HCT116 (cell line): ENCODE results near the gene GRHPR. TPM values are rescaled to one million over a fixed set of nuclear protein-coding genes. Genes with fewer than 3 reads are reported as not detected.

ENCODE experiments used
- ATAC-seq: fragments of 200-7000 bp; cut with Tn5 transposase; 2 replicates; pipeline ENCODE4 v1.9.1; 2020; ENCODE audit warnings: mild to moderate bottlenecking, moderate library complexity
- BruUV-seq: library from RNA; stranded (reverse); fragments of 400-500 nt; replicated peaks from 2 replicates; lab custom pipeline; 2021; lab: Mats Ljungman, UMichigan
- CTCF ChIA-PET: fragments of 300-600 bp; sonication (Branson Sonifier 250); formaldehyde crosslinking; loops from one replicate; lab custom pipeline; 2021; ENCODE audit warnings: antibody characterized with exemption; lab: Charles Lee
- POLR2A ChIA-PET: fragments of 300-600, 350-600 bp; sonication (Branson Sonifier 250); formaldehyde crosslinking; loops from one replicate; lab custom pipeline; 2021; ENCODE audit warnings: antibody characterized with exemption; lab: Charles Lee
- RAD21 ChIA-PET, 2 experiments: fragments of 300-600 bp; sonication (Branson Sonifier 250); formaldehyde crosslinking; loops; one replicate each; lab custom pipeline; 2023; ENCODE audit warnings: low total read pairs in 2 of 2; ENCODE audit not compliant: uncharacterized antibody in 2 of 2, unreplicated experiment in 2 of 2, low non-redundant PET in 1 of 2; lab: Charles Lee
- DNase-seq: peaks from one replicate; pipeline ENCODE4 v3.0.0-alpha.2; 2010; ENCODE audit warnings: low read depth, low spot score
- H2AFZ ChIP-seq: fragments of 200-600 bp; shearing (Covaris generic), sonication (generic); 2 replicates; pipeline ENCODE4 v1.6.1; 2017; ENCODE audit warnings: low read depth, mixed run types, mixed read lengths, antibody characterized with exemption, low read length; ENCODE audit not compliant: poor library complexity, severe bottlenecking
- H3K27ac ChIP-seq: 2 replicates; pipeline ENCODE4 v1.5.1; 2012; ENCODE audit warnings: low read depth, low read length
- H3K27me3 ChIP-seq: fragments of 200-600 bp; sonication (generic); 2 replicates; pipeline ENCODE4 v1.6.1; 2016; ENCODE audit warnings: mixed run types, low read length, mixed read lengths; ENCODE audit not compliant: insufficient read depth
- H3K36me3 ChIP-seq, 2 experiments: fragments of 200-500 bp in 1 of 2; fragments of 200-600 bp in 1 of 2; sonication (Bioruptor generic) in 1 of 2; sonication (generic) in 1 of 2; 2 replicates each; pipeline versions ENCODE4 v1.5.1 to v1.6.1; 2014 to 2016; ENCODE audit warnings: low read length in 2 of 2, inconsistent platforms in 1 of 2, mixed read lengths in 1 of 2, mixed run types in 1 of 2; ENCODE audit not compliant: insufficient read depth in 2 of 2, control insufficient read depth in 1 of 2
- H3K4me1 ChIP-seq, 2 experiments: fragments of 200-600 bp in 1 of 2; sonication (generic) in 1 of 2; 2 replicates each; pipeline versions ENCODE4 v1.5.1 to v1.6.1; 2012 to 2017; ENCODE audit warnings: low read length in 2 of 2, inconsistent platforms in 1 of 2, mild to moderate bottlenecking in 1 of 2, mixed read lengths in 1 of 2, mixed run types in 1 of 2, moderate library complexity in 1 of 2; ENCODE audit not compliant: insufficient read depth in 2 of 2, control insufficient read depth in 1 of 2
- H3K4me2 ChIP-seq: fragments of 200-600 bp; sonication (generic); 2 replicates; pipeline ENCODE4 v1.6.1; 2017; ENCODE audit warnings: mixed run types, low read length, mixed read lengths
- H3K4me3 ChIP-seq, 2 experiments: fragments of 200-600 bp in 1 of 2; sonication (generic) in 1 of 2; replicated peaks in 1 of 2; 2 replicates each; pipeline ENCODE4 v1.5.1; 2011 to 2016; ENCODE audit warnings: low read length in 2 of 2, control low read depth in 1 of 2, low read depth in 1 of 2, mild to moderate bottlenecking in 1 of 2, mixed read lengths in 1 of 2, mixed run types in 1 of 2
- H3K79me2 ChIP-seq: fragments of 200-600 bp; sonication (generic); 2 replicates; pipeline ENCODE4 v1.6.1; 2017; ENCODE audit warnings: mild to moderate bottlenecking, mixed run types, low read length, moderate library complexity, mixed read lengths; ENCODE audit not compliant: insufficient read depth
- H3K9ac ChIP-seq: fragments of 200-600 bp; sonication (generic); 2 replicates; pipeline ENCODE4 v1.6.1; 2016; ENCODE audit warnings: low read length, mixed read lengths
- H3K9me2 ChIP-seq: fragments of 200-600 bp; sonication (generic), shearing (Covaris generic); 2 replicates; pipeline ENCODE4 v1.6.1; 2017; ENCODE audit warnings: mixed run types, mild to moderate bottlenecking, moderate library complexity; ENCODE audit not compliant: insufficient read depth
- H3K9me3 ChIP-seq, 2 experiments: fragments of 200-500 bp in 1 of 2; fragments of 200-600 bp in 1 of 2; sonication (Bioruptor generic) in 1 of 2; sonication (generic) in 1 of 2; 2 replicates each; pipeline ENCODE4 v1.6.1; 2014 to 2017; ENCODE audit warnings: low read length in 2 of 2, mixed read lengths in 2 of 2, inconsistent platforms in 1 of 2, low read depth in 1 of 2, mild to moderate bottlenecking in 1 of 2, mixed run types in 1 of 2, moderate library complexity in 1 of 2; ENCODE audit not compliant: control insufficient read depth in 1 of 2, insufficient read depth in 1 of 2
- H4K20me1 ChIP-seq: fragments of 200-600 bp; sonication (generic), shearing (Covaris generic); 2 replicates; pipeline ENCODE4 v1.6.1; 2017; ENCODE audit warnings: mixed run types, mild to moderate bottlenecking, moderate library complexity; ENCODE audit not compliant: insufficient read depth
- EZH2phosphoT487 ChIP-seq: fragments of 200-600 bp; IDR thresholded peaks from 2 replicates; pipeline ENCODE4 v1.6.1; 2018; ENCODE audit warnings: antibody characterized with exemption, borderline replicate concordance
- FOSL1 ChIP-seq: IDR thresholded peaks from 2 replicates; pipeline ENCODE4 v1.6.1; 2012; ENCODE audit warnings: low read depth
- MAX ChIP-seq: IDR thresholded peaks from 2 replicates; pipeline ENCODE4 v1.6.1; 2012
- POLR2AphosphoS5 ChIP-seq: IDR thresholded peaks from 2 replicates; pipeline ENCODE4 v1.6.1; 2011; ENCODE audit warnings: mild to moderate bottlenecking, low read depth, low read length, moderate library complexity
- RAD21 ChIP-seq: IDR thresholded peaks from 2 replicates; pipeline ENCODE4 v1.6.1; 2012; ENCODE audit warnings: low read depth, mild to moderate bottlenecking
- REST ChIP-seq: IDR thresholded peaks from 2 replicates; pipeline ENCODE4 v1.6.1; 2012; ENCODE audit warnings: low read depth
- SP1 ChIP-seq: IDR thresholded peaks from 2 replicates; pipeline ENCODE4 v1.6.1; 2012; ENCODE audit warnings: low read depth
- TCF7L2 ChIP-seq: IDR thresholded peaks from 2 replicates; pipeline ENCODE4 v1.7.0; 2011; ENCODE audit warnings: borderline replicate concordance, inconsistent platforms; ENCODE audit not compliant: insufficient read depth, insufficient read length; ENCODE audit errors: extremely low read depth
- ZFX ChIP-seq: fragments of 450-650 bp; IDR thresholded peaks from 2 replicates; pipeline ENCODE4 v1.6.1; 2017
- ZNF274 ChIP-seq: fragments of 200-500 bp; sonication (Bioruptor generic); IDR thresholded peaks from 2 replicates; pipeline ENCODE4 v1.6.1; 2014; ENCODE audit warnings: mild to moderate bottlenecking, low read depth, low read length, inconsistent platforms
- intact Hi-C: fragments of 100-400 bp; cut with micrococcal nuclease; formaldehyde crosslinking; loops from 2 replicates; pipeline ENCODE4 v1.10.0; 2022
- total RNA-seq: library from RNA; stranded (reverse); gene quantifications from one replicate; pipeline ENCODE4 v1.2.1, GENCODE V29; 2021; ENCODE audit not compliant: unreplicated experiment
- TF ChIP-seq, protein P1 (sequence below): IDR thresholded peaks from 2 replicates; pipeline ENCODE4 v1.6.1; 2011; ENCODE audit warnings: mild to moderate bottlenecking, low read length, moderate library complexity; ENCODE audit not compliant: insufficient replicate concordance; ENCODE audit errors: extremely low read depth
- TF ChIP-seq, protein P2 (sequence below), 3 experiments: fragments of 200-600 bp in 1 of 3; sonication (generic) in 1 of 3; IDR thresholded peaks in 2 of 3; conservative IDR thresholded peaks in 1 of 3; 2 replicates each; pipeline ENCODE4 v1.5.1; 2012 to 2017; ENCODE audit warnings: low read depth in 2 of 3, low read length in 2 of 3, antibody characterized with exemption in 1 of 3, borderline replicate concordance in 1 of 3, control low read depth in 1 of 3, mild to moderate bottlenecking in 1 of 3, mixed read lengths in 1 of 3, mixed run types in 1 of 3, moderate library complexity in 1 of 3; ENCODE audit not compliant: insufficient read depth in 1 of 3

Gene GRHPR
- total RNA-seq, 1 experiment from 2014 or later, result 106 TPM

GRCh38 chr9:37432020-37432419 is 9.5 kb downstream of the GRHPR start:
- intact Hi-C loops, result no loop called here
- H3K9ac ChIP-seq, result no peak overlapping the region
- peaks cover 34 to 65% of the 10 kb centered on the region in 2 experiments for H3K36me3 ChIP-seq
- no peak overlapping the region for H3K4me3 ChIP-seq
- no peaks in the 10 kb centered on the region for H3K9me3 ChIP-seq
- no peaks in the 10 kb centered on the region for H3K4me1 ChIP-seq
- ChIA-PET RAD21 (no interaction called here), CTCF (no interaction called here), POLR2A (no interaction called here)
- peaks cover 33% of the 10 kb centered on the region for H3K79me2 ChIP-seq
- BruUV-seq, result no TSS peak
- H2AFZ ChIP-seq, result no peak overlapping the region
- no peak for TF ChIP-seq ZNF274
- H4K20me1 ChIP-seq, result 0 out of 2 replicates have a peak, but pooled peaks cover 6% of the 10 kb centered on the region
- no peaks in the 10 kb centered on the region for H3K9me2 ChIP-seq
- no peak for DNase-seq
- H3K27ac ChIP-seq, result no peak overlapping the region
- no peak for ATAC-seq
- H3K27me3 ChIP-seq, result no peaks in the 10 kb centered on the region
- no peak overlapping the region for H3K4me2 ChIP-seq

GRCh38 chr9:37433867-37434371 is 11.4 kb downstream of the GRHPR start:
- ATAC-seq (no peak), DNase-seq (no peak)
- H3K9ac ChIP-seq, result no peak overlapping the region
- H3K9me2 ChIP-seq, result no peaks in the 10 kb centered on the region
- no peak overlapping the region for H3K4me3 ChIP-seq
- intact Hi-C loops, result no loop called here
- H4K20me1 ChIP-seq, result peaks cover 12% of the 10 kb centered on the region; the same call in 1 of the 2 replicates
- H3K36me3 ChIP-seq, result peaks cover 36 to 68% of the 10 kb centered on the region in 2 experiments
- POLR2A ChIA-PET, result no interaction called here
- no peak overlapping the region for H3K4me2 ChIP-seq
- no TSS peak for BruUV-seq
- no peak overlapping the region for H3K27ac ChIP-seq
- RAD21 ChIA-PET, result no interaction called here
- no peaks in the 10 kb centered on the region for H3K4me1 ChIP-seq
- no peaks in the 10 kb centered on the region for H3K27me3 ChIP-seq
- CTCF ChIA-PET, result no interaction called here
- H3K79me2 ChIP-seq, result peaks cover 48% of the 10 kb centered on the region
- no peak overlapping the region for H2AFZ ChIP-seq
- H3K9me3 ChIP-seq, result no peaks in the 10 kb centered on the region
- TF ChIP-seq TCF7L2 (no peak), REST (no peak), ZFX (no peak), EZH2phosphoT487 (no peak), POLR2AphosphoS5 (no peak), FOSL1 (no peak), MAX (no peak), RAD21 (no peak), SP1 (no peak)
- TF ChIP-seq, protein P1, sequence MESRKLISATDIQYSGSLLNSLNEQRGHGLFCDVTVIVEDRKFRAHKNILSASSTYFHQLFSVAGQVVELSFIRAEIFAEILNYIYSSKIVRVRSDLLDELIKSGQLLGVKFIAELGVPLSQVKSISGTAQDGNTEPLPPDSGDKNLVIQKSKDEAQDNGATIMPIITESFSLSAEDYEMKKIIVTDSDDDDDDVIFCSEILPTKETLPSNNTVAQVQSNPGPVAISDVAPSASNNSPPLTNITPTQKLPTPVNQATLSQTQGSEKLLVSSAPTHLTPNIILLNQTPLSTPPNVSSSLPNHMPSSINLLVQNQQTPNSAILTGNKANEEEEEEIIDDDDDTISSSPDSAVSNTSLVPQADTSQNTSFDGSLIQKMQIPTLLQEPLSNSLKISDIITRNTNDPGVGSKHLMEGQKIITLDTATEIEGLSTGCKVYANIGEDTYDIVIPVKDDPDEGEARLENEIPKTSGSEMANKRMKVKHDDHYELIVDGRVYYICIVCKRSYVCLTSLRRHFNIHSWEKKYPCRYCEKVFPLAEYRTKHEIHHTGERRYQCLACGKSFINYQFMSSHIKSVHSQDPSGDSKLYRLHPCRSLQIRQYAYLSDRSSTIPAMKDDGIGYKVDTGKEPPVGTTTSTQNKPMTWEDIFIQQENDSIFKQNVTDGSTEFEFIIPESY, result no peak
- TF ChIP-seq, protein P2, sequence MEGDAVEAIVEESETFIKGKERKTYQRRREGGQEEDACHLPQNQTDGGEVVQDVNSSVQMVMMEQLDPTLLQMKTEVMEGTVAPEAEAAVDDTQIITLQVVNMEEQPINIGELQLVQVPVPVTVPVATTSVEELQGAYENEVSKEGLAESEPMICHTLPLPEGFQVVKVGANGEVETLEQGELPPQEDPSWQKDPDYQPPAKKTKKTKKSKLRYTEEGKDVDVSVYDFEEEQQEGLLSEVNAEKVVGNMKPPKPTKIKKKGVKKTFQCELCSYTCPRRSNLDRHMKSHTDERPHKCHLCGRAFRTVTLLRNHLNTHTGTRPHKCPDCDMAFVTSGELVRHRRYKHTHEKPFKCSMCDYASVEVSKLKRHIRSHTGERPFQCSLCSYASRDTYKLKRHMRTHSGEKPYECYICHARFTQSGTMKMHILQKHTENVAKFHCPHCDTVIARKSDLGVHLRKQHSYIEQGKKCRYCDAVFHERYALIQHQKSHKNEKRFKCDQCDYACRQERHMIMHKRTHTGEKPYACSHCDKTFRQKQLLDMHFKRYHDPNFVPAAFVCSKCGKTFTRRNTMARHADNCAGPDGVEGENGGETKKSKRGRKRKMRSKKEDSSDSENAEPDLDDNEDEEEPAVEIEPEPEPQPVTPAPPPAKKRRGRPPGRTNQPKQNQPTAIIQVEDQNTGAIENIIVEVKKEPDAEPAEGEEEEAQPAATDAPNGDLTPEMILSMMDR (IDR thresholded peaks at IDR 0.05 in 2 of 3, conservative IDR thresholded peaks at IDR 0.05 in 1 of 3; ENCODE audit: borderline replicate concordance in 1 of 3, insufficient read depth in 1 of 3, low read depth in 2 of 3, low read length in 2 of 3), result no peak
